T-helper 1 cell (primary cell): Measurements from ENCODE around the gene TNK2.
"Not testable (repeated sequence)": the region's sequence is repeated elsewhere in the genome, so short reads cannot be mapped to it uniquely, and the experiment has no call there.

Experiments
- DNase-seq, 5 donors: peaks; one replicate each; pipeline ENCODE4 v3.0.0-alpha.2; 2012 to 2020

TNK2 gene

GRCh38 chr3:195883160-195883559 is 25.2 kb downstream of the TNK2 start:
- DNase-seq, result no peak

GRCh38 chr3:195882002-195882441 is 26.3 kb downstream of the TNK2 start:
- DNase-seq, result no peak

- no peak for DNase-seq
These were observed 26.9 kb downstream of the TNK2 start for GRCh38 chr3:195881276-195881988.

GRCh38 chr3:195880037-195880431 is 28.3 kb downstream of the TNK2 start:
- DNase-seq, result no peak

- no peak for DNase-seq
These were observed 28.8 kb downstream of the TNK2 start for GRCh38 chr3:195879416-195880036.

- DNase-seq, result no peak
These were observed 29.7 kb downstream of the TNK2 start for GRCh38 chr3:195878424-195879274.

GRCh38 chr3:195877767-195878423 is 30.5 kb downstream of the TNK2 start:
- DNase-seq, result no peak

GRCh38 chr3:195877136-195877715 is 31.1 kb downstream of the TNK2 start:
- DNase-seq, result no peak

GRCh38 chr3:195876297-195877064 is 31.9 kb downstream of the TNK2 start:
- DNase-seq, result no peak

- no peak for DNase-seq
These were observed 32.7 kb downstream of the TNK2 start for GRCh38 chr3:195875482-195876236.

- no peak for DNase-seq
These were observed 34.4 kb downstream of the TNK2 start for GRCh38 chr3:195873971-195874370.

GRCh38 chr3:195873281-195873887 is 35.0 kb downstream of the TNK2 start:
- no peak for DNase-seq

- DNase-seq, result no peak
These were observed 35.6 kb downstream of the TNK2 start for GRCh38 chr3:195872800-195873199.

- DNase-seq, result no peak
These were observed 36.3 kb downstream of the TNK2 start for GRCh38 chr3:195872097-195872496.

- not testable (repeated sequence) for DNase-seq
These were observed 36.7 kb downstream of the TNK2 start for GRCh38 chr3:195871686-195872085.

GRCh38 chr3:195870937-195871336 is 37.4 kb downstream of the TNK2 start:
- no peak for DNase-seq

- DNase-seq, result no peak
These were observed 37.9 kb downstream of the TNK2 start for GRCh38 chr3:195870442-195870841.

GRCh38 chr3:195869413-195870001 is 38.8 kb downstream of the TNK2 start:
- DNase-seq, result no peak

- DNase-seq, result no peak
These were observed 39.4 kb downstream of the TNK2 start for GRCh38 chr3:195868866-195869412.

GRCh38 chr3:195868336-195868865 is 40.0 kb downstream of the TNK2 start:
- DNase-seq, result no peak
